Hindlimb muscle (tissue), 1 donor: Measurements from ENCODE around the gene CCN2. TPM values are rescaled to one million over a fixed set of nuclear protein-coding genes. Genes with fewer than 3 reads are reported as not detected.
"Not testable (repeated sequence)": the region's sequence is repeated elsewhere in the genome, so short reads cannot be mapped to it uniquely, and the experiment has no call there.

Source experiments
- DNase-seq: peaks from one replicate; pipeline ENCODE4 v3.0.0-alpha.2; 2013
- polyA plus RNA-seq: library from polyadenylated mRNA; unstranded; fragments of 120-200 nt; gene quantifications from one replicate; pipeline ENCODE4 v1.2.1, GENCODE V29; 2013; ENCODE audit not compliant: insufficient read length

Gene CCN2
- polyA plus RNA-seq, 1 donor, result 38.6 TPM

DNA sequence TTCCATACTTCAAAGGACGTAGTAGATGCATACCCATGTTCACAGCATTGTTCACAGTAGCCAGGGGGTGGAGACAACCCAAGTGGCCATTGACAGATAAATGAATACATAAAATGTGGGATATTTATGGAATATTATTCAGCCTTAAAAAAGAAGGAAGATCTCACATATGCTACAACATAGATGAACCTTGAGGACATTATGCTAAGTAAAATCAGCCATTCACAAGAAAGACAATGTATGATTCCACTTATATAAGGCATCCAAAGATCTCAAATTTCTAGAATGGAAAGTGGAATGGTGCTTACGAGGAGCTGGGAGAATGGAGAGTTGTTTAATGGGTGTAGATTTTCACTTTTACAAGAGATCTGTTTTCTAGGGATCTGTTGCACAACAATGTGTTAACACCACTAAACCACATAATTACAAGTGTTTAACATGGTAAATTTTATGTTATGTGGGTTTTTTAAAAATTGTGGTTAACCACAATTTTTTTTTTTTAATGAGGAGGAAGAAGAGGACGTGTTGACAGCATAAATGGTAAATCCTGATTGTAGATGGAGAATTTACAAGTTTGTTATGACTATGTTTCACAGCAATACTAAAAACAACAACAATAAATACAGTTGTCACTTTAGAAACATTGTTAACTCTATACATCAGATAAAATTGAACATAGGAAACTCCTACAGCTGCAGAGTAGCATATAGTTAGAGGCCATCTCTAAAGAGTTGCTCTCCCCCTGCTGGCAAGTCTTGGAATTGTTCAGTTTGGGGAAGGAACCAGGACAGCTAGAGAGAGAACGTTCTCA, 41.6 kb downstream of the CCN2 start:
- peak; percentile 69 for DNase-seq

DNA sequence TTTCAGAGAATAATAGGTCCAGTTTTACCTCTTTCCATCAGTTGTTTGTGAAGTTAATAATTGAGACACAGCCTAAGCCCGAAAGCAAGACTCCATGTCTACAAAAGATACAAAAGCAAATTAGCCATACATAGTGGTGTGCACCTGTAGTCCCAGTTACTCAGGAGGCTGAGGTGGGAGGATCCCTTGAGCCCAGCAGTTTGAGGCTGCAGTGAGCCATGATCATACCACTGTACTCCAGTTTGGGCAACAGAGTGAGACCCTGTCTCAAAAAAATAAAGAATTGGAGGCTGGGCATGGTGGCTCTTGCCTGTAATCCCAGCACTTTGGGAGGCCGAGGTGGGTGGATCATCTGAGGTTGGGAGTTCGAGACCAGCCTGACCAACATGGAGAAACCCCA, 42.4 kb downstream of the CCN2 start:
- DNase-seq, result not testable (repeated sequence)

DNA sequence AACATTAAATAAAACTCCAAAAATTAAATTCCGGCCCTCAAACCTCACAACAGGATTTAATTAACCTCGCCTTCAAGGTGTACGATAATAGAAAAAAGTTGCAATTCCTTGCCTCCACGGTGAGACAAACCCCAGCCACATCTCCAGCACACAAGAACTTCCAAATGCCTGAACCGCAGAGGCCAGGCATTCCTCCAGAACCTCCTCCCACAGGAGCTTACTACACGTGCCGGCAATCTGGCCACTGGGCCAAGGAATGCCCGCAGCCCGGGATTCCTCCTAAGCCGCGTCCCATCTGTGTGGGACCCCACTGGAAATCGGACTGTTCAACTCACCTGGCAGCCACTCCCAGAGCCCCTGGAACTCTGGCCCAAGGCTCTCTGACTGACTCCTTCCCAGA, 47.4 kb downstream of the CCN2 start:
- not testable (repeated sequence) for DNase-seq

DNA sequence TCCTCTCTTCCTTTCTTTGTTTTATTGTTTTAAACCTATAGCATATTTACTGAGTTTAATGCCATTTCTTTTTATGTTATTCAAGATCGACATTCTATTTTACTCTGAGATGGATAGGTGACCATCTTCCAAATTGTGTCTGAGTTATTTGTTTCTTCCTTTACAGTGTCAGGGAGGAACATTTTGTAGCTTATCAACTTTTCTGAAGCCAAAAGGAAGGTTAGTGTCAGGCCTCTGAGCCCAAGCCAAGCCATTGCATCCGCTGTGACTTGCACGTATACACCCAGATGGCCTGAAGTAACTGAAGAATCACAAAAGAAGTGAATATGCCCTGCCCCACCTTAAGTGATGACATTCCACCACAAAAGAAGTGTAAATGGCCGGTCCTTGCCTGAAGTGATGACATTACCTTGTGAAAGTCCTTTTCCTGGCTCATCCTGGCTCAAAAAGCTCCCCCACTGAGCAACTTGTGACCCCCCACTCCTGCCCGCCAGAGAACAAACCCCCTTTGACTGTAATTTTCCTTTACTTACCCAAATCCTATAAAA, 49.8 kb downstream of the CCN2 start:
- not testable (repeated sequence) for DNase-seq

DNA sequence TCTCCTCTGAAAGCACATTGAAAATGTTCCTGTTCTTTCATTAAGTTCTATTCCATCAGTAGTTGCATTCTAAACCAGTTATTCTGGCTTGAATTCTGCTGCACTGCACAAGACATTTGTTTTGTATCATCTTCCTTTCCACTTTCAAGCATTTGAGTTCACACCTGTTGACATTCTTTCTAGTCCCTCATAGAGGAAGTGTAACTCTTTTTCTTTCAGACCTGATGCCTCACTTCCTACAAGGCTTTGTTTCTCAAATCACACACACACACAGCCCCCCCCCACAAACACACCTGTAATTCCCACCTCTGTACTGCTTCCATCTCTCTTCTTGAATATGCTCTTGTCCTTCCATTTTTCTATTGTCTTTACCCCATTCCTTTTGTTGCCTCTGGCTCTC, 50.9 kb downstream of the CCN2 start:
- no peak for DNase-seq

DNA sequence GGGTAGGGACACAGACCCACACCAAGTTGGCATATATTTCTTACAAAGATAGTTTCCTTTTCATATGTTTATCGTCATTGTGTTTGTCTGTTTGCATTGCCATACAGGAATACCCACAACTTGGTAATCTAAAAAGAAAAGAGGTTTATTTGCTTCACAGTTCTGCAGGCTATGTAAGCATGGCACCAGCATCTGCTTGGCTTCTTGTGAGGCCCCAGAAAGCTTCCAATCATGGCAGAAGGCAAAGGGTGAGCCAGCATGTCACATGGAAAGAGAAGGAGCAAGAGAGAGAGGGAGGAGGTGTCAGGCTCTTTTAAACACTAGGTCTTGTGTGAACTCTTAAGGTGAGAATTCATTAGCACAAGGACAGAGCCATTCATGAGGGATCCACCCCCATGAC, 52.5 kb downstream of the CCN2 start:
- DNase-seq, result no peak

Other genes with a start within 250 kb of the CCN2 start
- not detected for gene OR2A4, start 250.0 kb downstream of the CCN2 start, polyA plus RNA-seq
- not detected for gene CTAGE9, start 240.4 kb downstream of the CCN2 start, polyA plus RNA-seq
- gene ENPP1, start 143.4 kb downstream of the CCN2 start, polyA plus RNA-seq, result 11.0 TPM